OCI-LY1 (cell line): Measurements from ENCODE around the gene RASGRF1.

Source experiments
- EZH2 ChIP-seq: fragments of 200-600 bp; sonication (generic), shearing (Covaris generic); IDR thresholded peaks from 2 replicates; pipeline ENCODE4 v1.8.0; 2017; ENCODE audit warnings: borderline replicate concordance, mixed run types, mild to moderate bottlenecking, antibody characterized with exemption, low read length, moderate library complexity, mixed read lengths
- TF ChIP-seq, protein P1 (sequence below): fragments of 200-600 bp; sonication (generic), shearing (Covaris generic); IDR thresholded peaks from 2 replicates; pipeline ENCODE4 v1.5.1; 2017; ENCODE audit warnings: mild to moderate bottlenecking, antibody characterized with exemption, low read length, moderate library complexity, mixed read lengths

DNA sequence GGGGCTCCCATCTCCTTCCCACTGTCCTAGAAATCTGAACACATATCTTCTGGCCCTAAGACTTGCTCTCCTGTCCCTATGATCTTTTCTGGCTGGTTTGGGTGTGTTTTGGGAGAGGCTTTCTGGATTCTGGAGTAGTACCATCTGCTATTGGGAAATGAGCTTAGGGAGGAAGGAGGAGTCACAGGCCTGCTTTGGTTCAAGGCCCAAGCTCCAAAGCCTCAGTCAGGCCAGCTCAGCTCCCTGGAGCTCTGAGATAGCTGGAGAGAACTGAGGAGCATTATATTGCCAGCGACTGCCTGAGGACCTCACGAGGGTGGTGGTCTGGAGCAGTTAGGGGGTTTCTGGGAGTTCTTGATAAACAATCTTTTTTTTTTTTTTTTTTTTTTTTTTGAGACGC is 18.7 kb downstream of the RASGRF1 start:
- TF ChIP-seq, protein P1, sequence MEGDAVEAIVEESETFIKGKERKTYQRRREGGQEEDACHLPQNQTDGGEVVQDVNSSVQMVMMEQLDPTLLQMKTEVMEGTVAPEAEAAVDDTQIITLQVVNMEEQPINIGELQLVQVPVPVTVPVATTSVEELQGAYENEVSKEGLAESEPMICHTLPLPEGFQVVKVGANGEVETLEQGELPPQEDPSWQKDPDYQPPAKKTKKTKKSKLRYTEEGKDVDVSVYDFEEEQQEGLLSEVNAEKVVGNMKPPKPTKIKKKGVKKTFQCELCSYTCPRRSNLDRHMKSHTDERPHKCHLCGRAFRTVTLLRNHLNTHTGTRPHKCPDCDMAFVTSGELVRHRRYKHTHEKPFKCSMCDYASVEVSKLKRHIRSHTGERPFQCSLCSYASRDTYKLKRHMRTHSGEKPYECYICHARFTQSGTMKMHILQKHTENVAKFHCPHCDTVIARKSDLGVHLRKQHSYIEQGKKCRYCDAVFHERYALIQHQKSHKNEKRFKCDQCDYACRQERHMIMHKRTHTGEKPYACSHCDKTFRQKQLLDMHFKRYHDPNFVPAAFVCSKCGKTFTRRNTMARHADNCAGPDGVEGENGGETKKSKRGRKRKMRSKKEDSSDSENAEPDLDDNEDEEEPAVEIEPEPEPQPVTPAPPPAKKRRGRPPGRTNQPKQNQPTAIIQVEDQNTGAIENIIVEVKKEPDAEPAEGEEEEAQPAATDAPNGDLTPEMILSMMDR = no peak
- no peak for TF ChIP-seq EZH2
